ENCODE results near the gene DRD4.

Gene DRD4

GRCh38 chr11:614623-615503 lies 22.2 kb upstream of the DRD4 start:
- no peak for DNase-seq (ENCODE audit: low read depth)
- peak overlapping the region; percentile 73 for H3K4me3 ChIP-seq (ENCODE audit: low read length)
- no peak for TF ChIP-seq CTCF (conservative IDR thresholded peaks at IDR 0.05; ENCODE audit: low read depth, low read length)

- no peak for DNase-seq (ENCODE audit: low read depth)
- no peak for TF ChIP-seq CTCF (conservative IDR thresholded peaks at IDR 0.05; ENCODE audit: low read depth, low read length)
- peak within 1 kb of the TSS; percentile 73 for H3K4me3 ChIP-seq (ENCODE audit: low read length)
These were observed 21.4 kb upstream of the DRD4 start, which contains the start of gene IRF7 for GRCh38 chr11:615504-616319. Gene IRF7, minus strand, starts transcription at chr11:615950. Its CDS starts 586 bp downstream, at chr11:615364.

- no peak for TF ChIP-seq CTCF (conservative IDR thresholded peaks at IDR 0.05; ENCODE audit: low read depth, low read length)
- H3K4me3 ChIP-seq (ENCODE audit: low read length) = no peak overlapping the region
- DNase-seq (ENCODE audit: low read depth) = no peak
These were observed 20.5 kb upstream of the DRD4 start for GRCh38 chr11:616320-617198.

GRCh38 chr11:617199-617911 lies 19.7 kb upstream of the DRD4 start:
- no peak for DNase-seq (ENCODE audit: low read depth)
- H3K4me3 ChIP-seq (ENCODE audit: low read length) = no peak overlapping the region

GRCh38 chr11:617912-618682 lies 19.0 kb upstream of the DRD4 start:
- TF ChIP-seq CTCF (conservative IDR thresholded peaks at IDR 0.05; ENCODE audit: low read depth, low read length) = no peak
- DNase-seq (ENCODE audit: low read depth) = no peak
- no peak overlapping the region for H3K4me3 ChIP-seq (ENCODE audit: low read length)

More at GRCh38 chr11:617199-617911, 19.7 kb upstream of the DRD4 start:
- TF ChIP-seq CTCF (conservative IDR thresholded peaks at IDR 0.05; ENCODE audit: low read depth, low read length) = no peak
